Endothelial cell of umbilical vein (primary cell): ENCODE data around the gene DENND2A.

Experiments
- CTCF ChIP-seq, 2 donors: IDR thresholded peaks; 1 replicate in 1 of 2; 2 replicates in 1 of 2; pipeline ENCODE4 v1.5.1; 2011; ENCODE audit warnings: low read length in 2 of 2, mild to moderate bottlenecking in 2 of 2, moderate library complexity in 2 of 2, control low read depth in 1 of 2, inconsistent platforms in 1 of 2, low read depth in 1 of 2; ENCODE audit not compliant: insufficient read depth in 1 of 2; ENCODE audit errors: extremely low read depth in 1 of 2
- EZH2 ChIP-seq: IDR thresholded peaks from 2 replicates; pipeline ENCODE4 v1.6.1; 2012; ENCODE audit warnings: borderline replicate concordance, low read depth, mild to moderate bottlenecking, moderate library complexity, low read length, inconsistent platforms; ENCODE audit not compliant: severe bottlenecking
- GATA2 ChIP-seq: IDR thresholded peaks from 2 replicates; pipeline ENCODE4 v1.7.0; 2011; ENCODE audit warnings: low read depth, mild to moderate bottlenecking, moderate library complexity, mixed read lengths, low read length; ENCODE audit not compliant: insufficient read length, insufficient read depth
- JUN ChIP-seq: IDR thresholded peaks from 2 replicates; pipeline ENCODE4 v1.6.1; 2011; ENCODE audit warnings: borderline replicate concordance, low read depth; ENCODE audit not compliant: insufficient read length, insufficient read depth
- POLR2A ChIP-seq: IDR thresholded peaks from 2 replicates; pipeline ENCODE4 v1.6.1; 2012; ENCODE audit warnings: low read depth, mild to moderate bottlenecking, control low read depth, low read length

- TF ChIP-seq CTCF (IDR thresholded peaks at IDR 0.05; ENCODE audit: extremely low read depth in 1 of 2, insufficient read depth in 1 of 2, low read depth in 1 of 2, low read length in 2 of 2) = no peak
- no peak for TF ChIP-seq GATA2
- no peak for TF ChIP-seq POLR2A
- TF ChIP-seq JUN = no peak
- TF ChIP-seq EZH2 = no peak
Observed at GRCh38 chr7:140668641-140669040, 28.0 kb upstream of the DENND2A start.
